HuH-7 (cell line): ENCODE measurements around the gene GFER.

Source experiments
- DNase-seq: peaks from one replicate; pipeline ENCODE4 v3.0.0; 2011; ENCODE audit warnings: low spot score

The GFER gene

GRCh38 chr16:1974157-1975070 lies 9.6 kb upstream of the GFER start:
- DNase-seq, result no peak

GRCh38 chr16:1975432-1976215 lies 8.4 kb upstream of the GFER start:
- DNase-seq, result no peak

- no peak for DNase-seq
Measured at GRCh38 chr16:1976216-1976520, 7.8 kb upstream of the GFER start.

GRCh38 chr16:1976951-1977874 lies 6.8 kb upstream of the GFER start:
- DNase-seq, result no peak

GRCh38 chr16:1977875-1978268 lies 6.1 kb upstream of the GFER start:
- DNase-seq, result no peak

- DNase-seq, result no peak
Measured at GRCh38 chr16:1978476-1979120, 5.4 kb upstream of the GFER start.

GRCh38 chr16:1979271-1980029 lies 4.5 kb upstream of the GFER start:
- no peak for DNase-seq

- DNase-seq, result no peak
Measured at GRCh38 chr16:1980030-1980769, 3.8 kb upstream of the GFER start.

- no peak for DNase-seq
Measured at GRCh38 chr16:1980770-1981087, 3.3 kb upstream of the GFER start.

- no peak for DNase-seq
Measured at GRCh38 chr16:1981398-1981836, 2.6 kb upstream of the GFER start, which contains the start of gene NOXO1. Gene NOXO1, minus strand, starts transcription at chr16:1981469. Its CDS starts 290 bp downstream, at chr16:1981179.

GRCh38 chr16:1982013-1982433 lies 2.0 kb upstream of the GFER start:
- DNase-seq, result no peak

GRCh38 chr16:1982991-1983543 lies 926 bp upstream of the GFER start:
- DNase-seq, result no peak

GRCh38 chr16:1984347-1985225 lies 593 bp downstream of the GFER start:
- peak; percentile 49 for DNase-seq

- no peak for DNase-seq
Measured at GRCh38 chr16:1985466-1986150, 1.6 kb downstream of the GFER start.

- no peak for DNase-seq
Measured at GRCh38 chr16:1987198-1987597, 3.2 kb downstream of the GFER start.

- DNase-seq, result no peak
Measured at GRCh38 chr16:1989209-1990100, 5.5 kb downstream of the GFER start, which contains the start of gene SYNGR3. Gene SYNGR3, plus strand, starts transcription at chr16:1989970. Its CDS starts 133 bp downstream, at chr16:1990103.

- no peak for DNase-seq
Measured at GRCh38 chr16:1990101-1990350, 6.0 kb downstream of the GFER start.
